Keratinocyte (primary cell): ENCODE data around the gene CTSZ. TPM values are rescaled to one million over a fixed set of nuclear protein-coding genes. Genes with fewer than 3 reads are reported as not detected.

Experiments
- DNase-seq: peaks from one replicate; pipeline ENCODE4 v3.0.0-alpha.2; 2011; ENCODE audit warnings: low read depth, missing footprints, low spot score
- FAIRE-seq: peaks from 2 replicates; lab custom pipeline; 2011; peaks lifted over from hg19 to GRCh38; lab: Jason Lieb, UNC
- H2AFZ ChIP-seq: 2 replicates; pipeline ENCODE4 v1.6.0; 2012; ENCODE audit warnings: low read length, control low read depth, inconsistent platforms; ENCODE audit not compliant: control insufficient read depth
- H3K27ac ChIP-seq: 2 replicates; pipeline ENCODE4 v1.5.1; 2011; ENCODE audit warnings: low read length; ENCODE audit not compliant: control insufficient read depth, insufficient read depth
- H3K27me3 ChIP-seq: 3 replicates; pipeline ENCODE4 v1.6.0; 2011; ENCODE audit warnings: low read length; ENCODE audit not compliant: control insufficient read depth, insufficient read depth; ENCODE audit errors: extremely low read depth
- H3K36me3 ChIP-seq, 2 experiments: 2 replicates in 1 of 2; 3 replicates in 1 of 2; pipeline ENCODE4 v1.5.1; 2011; ENCODE audit warnings: low read length in 2 of 2, mild to moderate bottlenecking in 1 of 2; ENCODE audit not compliant: control insufficient read depth in 2 of 2, insufficient read depth in 2 of 2; ENCODE audit errors: extremely low read depth in 1 of 2
- H3K4me1 ChIP-seq: 3 replicates; pipeline ENCODE4 v1.5.1; 2011; ENCODE audit warnings: low read length; ENCODE audit not compliant: control insufficient read depth, insufficient read depth; ENCODE audit errors: extremely low read depth
- H3K4me2 ChIP-seq: 3 replicates; pipeline ENCODE4 v1.6.0; 2011; ENCODE audit warnings: low read depth, low read length; ENCODE audit not compliant: control insufficient read depth, insufficient read depth; ENCODE audit errors: extremely low read depth
- H3K4me3 ChIP-seq, 3 experiments: fragments of 200-600 bp in 1 of 3; sonication (generic) in 1 of 3; 2 replicates in 2 of 3; 3 replicates in 1 of 3; pipeline ENCODE4 v1.5.1; 2011 to 2016; ENCODE audit warnings: low read length in 3 of 3, mild to moderate bottlenecking in 3 of 3, control low read depth in 2 of 3, inconsistent platforms in 1 of 3, low read depth in 1 of 3, mixed read lengths in 1 of 3, mixed run types in 1 of 3, moderate library complexity in 1 of 3; ENCODE audit not compliant: control insufficient read depth in 2 of 3, insufficient read depth in 2 of 3; ENCODE audit errors: extremely low read depth in 1 of 3
- H3K79me2 ChIP-seq: 2 replicates; pipeline ENCODE4 v1.6.0; 2012; ENCODE audit warnings: low read length; ENCODE audit not compliant: control insufficient read depth, insufficient read depth
- H3K9ac ChIP-seq: 3 replicates; pipeline ENCODE4 v1.6.0; 2011; ENCODE audit warnings: low read length; ENCODE audit not compliant: control insufficient read depth, insufficient read depth; ENCODE audit errors: extremely low read depth
- H3K9me1 ChIP-seq: 3 replicates; pipeline ENCODE4 v1.6.0; 2011; ENCODE audit warnings: low read length; ENCODE audit not compliant: control insufficient read depth, insufficient read depth; ENCODE audit errors: extremely low read depth
- H3K9me3 ChIP-seq: 2 replicates; pipeline ENCODE4 v1.5.1; 2012; ENCODE audit warnings: low read depth, low read length; ENCODE audit not compliant: control insufficient read depth
- H4K20me1 ChIP-seq: 3 replicates; pipeline ENCODE4 v1.6.0; 2011; ENCODE audit warnings: low read length; ENCODE audit not compliant: control insufficient read depth, insufficient read depth; ENCODE audit errors: extremely low read depth
- CTCF ChIP-seq, 3 experiments: IDR thresholded peaks in 1 of 3; conservative IDR thresholded peaks in 1 of 3; optimal IDR thresholded peaks in 1 of 3; 2 replicates in 2 of 3; 3 replicates in 1 of 3; pipeline versions ENCODE3 to v1.5.1; 2011; ENCODE audit warnings: low read length in 3 of 3, mild to moderate bottlenecking in 3 of 3, moderate library complexity in 2 of 3, control low read depth in 1 of 3, inconsistent platforms in 1 of 3; ENCODE audit not compliant: insufficient read depth in 2 of 3; ENCODE audit errors: extremely low read depth in 1 of 3
- EZH2 ChIP-seq: IDR thresholded peaks from one replicate; pipeline ENCODE4 v1.6.1; 2012; ENCODE audit warnings: inconsistent platforms, mild to moderate bottlenecking, low read length, moderate library complexity
- dilution Hi-C: fragments of 300-500 bp; cut with MboI; formaldehyde crosslinking; loops from one replicate; pipeline ENCODE4 v1.7.0; 2020; ENCODE audit warnings: low sequenced_read_pairs; ENCODE audit not compliant: extremely low pct_ligation_motif_present
- polyA plus RNA-seq, 5 experiments: library from polyadenylated mRNA; depleted of rRNA in 3 of 5; stranded (reverse) in 3 of 5; stranded (forward) in 1 of 5; unstranded in 1 of 5; fragments of >200 nt; gene quantifications; 1 replicate in 1 of 5; 2 replicates in 3 of 5; 3 replicates in 1 of 5; pipeline versions ENCODE4 v1.2.1 to v1.2.3, GENCODE V29; 2011 to 2012; ENCODE audit warnings: missing spikeins in 2 of 5, low read depth in 1 of 5, low replicate concordance in 1 of 5

Gene CTSZ
- polyA plus RNA-seq, 1 donor (not counting 4 experiments of a cell fraction or from before 2014, with no cell fraction given), result 138 TPM

- H3K9ac ChIP-seq, result no peak overlapping the region
- no peak overlapping the region for H3K27ac ChIP-seq
- dilution Hi-C loops, result no loop called here
- H3K4me1 ChIP-seq, result no peaks in the 10 kb centered on the region
- no peaks in the 10 kb centered on the region for H3K27me3 ChIP-seq
- no peaks in the 10 kb centered on the region for H3K79me2 ChIP-seq
- H3K4me2 ChIP-seq, result no peak overlapping the region
- H3K9me3 ChIP-seq, result no peaks in the 10 kb centered on the region
- DNase-seq, result no peak
- H3K36me3 ChIP-seq, result no peaks in the 10 kb centered on the region
- no peaks in the 10 kb centered on the region for H3K9me1 ChIP-seq
- H3K4me3 ChIP-seq, result no peak overlapping the region
- FAIRE-seq, result no peak
- no peak overlapping the region for H2AFZ ChIP-seq
- no peak for TF ChIP-seq CTCF (optimal IDR thresholded peaks at IDR 0.05 in 1 of 3, IDR thresholded peaks at IDR 0.05 in 1 of 3, conservative IDR thresholded peaks at IDR 0.05 in 1 of 3; ENCODE audit: extremely low read depth in 1 of 3, insufficient read depth in 2 of 3, low read length in 3 of 3)
- no peak for TF ChIP-seq EZH2
- no peaks in the 10 kb centered on the region for H4K20me1 ChIP-seq
Observed at GRCh38 chr20:59051666-59052185, 44.7 kb upstream of the CTSZ start.

- no peak overlapping the region for H3K4me3 ChIP-seq
- FAIRE-seq, result no peak
- H3K9ac ChIP-seq, result no peak overlapping the region
- no peaks in the 10 kb centered on the region for H4K20me1 ChIP-seq
- no peak overlapping the region for H3K27ac ChIP-seq
- H3K4me1 ChIP-seq, result no peaks in the 10 kb centered on the region
- dilution Hi-C loops, result no loop called here
- no peaks in the 10 kb centered on the region for H3K9me3 ChIP-seq
- no peaks in the 10 kb centered on the region for H3K27me3 ChIP-seq
- no peak for TF ChIP-seq CTCF (optimal IDR thresholded peaks at IDR 0.05 in 1 of 3, IDR thresholded peaks at IDR 0.05 in 1 of 3, conservative IDR thresholded peaks at IDR 0.05 in 1 of 3; ENCODE audit: extremely low read depth in 1 of 3, insufficient read depth in 2 of 3, low read length in 3 of 3)
- TF ChIP-seq EZH2, result no peak
- no peak for DNase-seq
- H2AFZ ChIP-seq, result no peak overlapping the region
- H3K4me2 ChIP-seq, result no peak overlapping the region
- H3K36me3 ChIP-seq, result no peaks in the 10 kb centered on the region
- no peaks in the 10 kb centered on the region for H3K79me2 ChIP-seq
- H3K9me1 ChIP-seq, result no peaks in the 10 kb centered on the region
Observed at GRCh38 chr20:59050437-59050836, 43.4 kb upstream of the CTSZ start.
